ENCODE measurements around the gene DMTF1. TPM values are rescaled to one million over a fixed set of nuclear protein-coding genes. Genes with fewer than 3 reads are reported as not detected.
"Not testable (repeated sequence)": the region's sequence is repeated elsewhere in the genome, so short reads cannot be mapped to it uniquely, and the experiment has no call there.

The DMTF1 gene
- total RNA-seq, 8 experiments from 2014 or later = 45.9 to 141 (median 106) TPM

- in situ Hi-C loops (cut with MboI; ENCODE audit: low pct_unique_long_range_greater_than_20kb in 2 of 9, low sequenced_read_pairs in 9 of 9, unreplicated experiment in 9 of 9); H3K27ac ChIP-seq; H3K4me3 ChIP-seq; H3K4me1 ChIP-seq (replicated peaks in 1 of 2); ATAC-seq (replicated peaks in 6 of 8): not testable (repeated sequence)
- 83 to 100% (median 100%) methylated on average over 1 to 3 of the region's 3 CpGs for WGBS, 10 experiments
Observed at GRCh38 chr7:87205701-87206100, 53.4 kb downstream of the DMTF1 start.

- 83 to 100% (median 95%) methylated on average over 1 of the region's 1 CpG; no CpG with 5 or more reads in 6 of the 10 experiments for WGBS, 10 experiments
- in situ Hi-C loops (cut with MboI; ENCODE audit: low pct_unique_long_range_greater_than_20kb in 2 of 9, low sequenced_read_pairs in 9 of 9, unreplicated experiment in 9 of 9) = no loop called here
- no peak for ATAC-seq (replicated peaks in 6 of 8)
Observed at GRCh38 chr7:87206361-87206760, 54.1 kb downstream of the DMTF1 start.

GRCh38 chr7:87209295-87209924, 57.2 kb downstream of the DMTF1 start:
- no peak for ATAC-seq (replicated peaks in 6 of 8)
- Histone ChIP-seq H3K4me1 (replicated peaks in 1 of 2) (no peaks in the 10 kb centered on the region), H3K4me3 (no peak overlapping the region), H3K27ac (no peak overlapping the region)
- WGBS, 10 experiments = 82 to 90% (median 88%) methylated on average over 7 to 18 of the region's 18 CpGs
- in situ Hi-C loops (cut with MboI; ENCODE audit: low pct_unique_long_range_greater_than_20kb in 2 of 9, low sequenced_read_pairs in 9 of 9, unreplicated experiment in 9 of 9) = no loop called here

More at GRCh38 chr7:87206361-87206760, 54.1 kb downstream of the DMTF1 start:
- Histone ChIP-seq H3K27ac (no peak overlapping the region), H3K4me1 (replicated peaks in 1 of 2) (no peaks in the 10 kb centered on the region), H3K4me3 (no peak overlapping the region)

- H3K4me3 ChIP-seq = no peak overlapping the region
- ATAC-seq (replicated peaks in 6 of 8) = peak in 1 of 8 experiments; percentile 17
- H3K4me1 ChIP-seq (replicated peaks in 1 of 2) = no peaks in the 10 kb centered on the region
- 57 to 100% (median 86%) methylated on average over 1 to 2 of the region's 3 CpGs; no CpG with 5 or more reads in 7 of the 10 experiments for WGBS, 10 experiments
- H3K27ac ChIP-seq = no peak overlapping the region
- in situ Hi-C loops (cut with MboI; ENCODE audit: low pct_unique_long_range_greater_than_20kb in 2 of 9, low sequenced_read_pairs in 9 of 9, unreplicated experiment in 9 of 9) = no loop called here
Observed at GRCh38 chr7:87210506-87210905, 58.3 kb downstream of the DMTF1 start.

GRCh38 chr7:87212498-87212897, 60.2 kb downstream of the DMTF1 start:
- in situ Hi-C loops (cut with MboI; ENCODE audit: low pct_unique_long_range_greater_than_20kb in 2 of 9, low sequenced_read_pairs in 9 of 9, unreplicated experiment in 9 of 9) = no loop called here

GRCh38 chr7:87213252-87213651, 61.0 kb downstream of the DMTF1 start:
- H3K27ac ChIP-seq = no peak overlapping the region
- ATAC-seq (replicated peaks in 6 of 8) = no peak
- WGBS, 10 experiments = 43 to 100% (median 94%) methylated on average over 1 of the region's 1 CpG; no CpG with 5 or more reads in 2 of the 10 experiments
- H3K4me3 ChIP-seq = no peak overlapping the region
- in situ Hi-C loops (cut with MboI; ENCODE audit: low pct_unique_long_range_greater_than_20kb in 2 of 9, low sequenced_read_pairs in 9 of 9, unreplicated experiment in 9 of 9) = no loop called here
- H3K4me1 ChIP-seq (replicated peaks in 1 of 2) = no peaks in the 10 kb centered on the region

More at GRCh38 chr7:87212498-87212897, 60.2 kb downstream of the DMTF1 start:
- ATAC-seq (replicated peaks in 6 of 8) = no peak
- Histone ChIP-seq H3K27ac (no peak overlapping the region), H3K4me1 (replicated peaks in 1 of 2) (no peaks in the 10 kb centered on the region), H3K4me3 (no peak overlapping the region)
- 90 to 100% (median 100%) methylated on average over 1 of the region's 1 CpG; no CpG with 5 or more reads in 2 of the 10 experiments for WGBS, 10 experiments

- in situ Hi-C loops (cut with MboI; ENCODE audit: low pct_unique_long_range_greater_than_20kb in 2 of 9, low sequenced_read_pairs in 9 of 9, unreplicated experiment in 9 of 9) = no loop called here
- Histone ChIP-seq H3K27ac (no peak overlapping the region), H3K4me3 (no peak overlapping the region), H3K4me1 (replicated peaks in 1 of 2) (peaks cover 0 to 4% of the 10 kb centered on the region in 2 donors)
- ATAC-seq (replicated peaks in 6 of 8) = peak in 2 of 8 experiments; percentile 55 to 57
- WGBS, 10 experiments = 29 to 80% (median 57%) methylated on average over 1 to 2 of the region's 2 CpGs; no CpG with 5 or more reads in 5 of the 10 experiments
Observed at GRCh38 chr7:87213811-87214210, 61.6 kb downstream of the DMTF1 start.

- no peak overlapping the region for H3K4me3 ChIP-seq
- in situ Hi-C loops (cut with MboI; ENCODE audit: low pct_unique_long_range_greater_than_20kb in 2 of 9, low sequenced_read_pairs in 9 of 9, unreplicated experiment in 9 of 9) = no loop called here
- peaks cover 3 to 4% of the 10 kb centered on the region in 2 donors for H3K4me1 ChIP-seq (replicated peaks in 1 of 2)
- H3K27ac ChIP-seq = no peak overlapping the region
- 67 to 100% (median 100%) methylated on average over 1 to 3 of the region's 3 CpGs; no CpG with 5 or more reads in 1 of the 10 experiments for WGBS, 10 experiments
- ATAC-seq (replicated peaks in 6 of 8) = no peak
Observed at GRCh38 chr7:87215046-87215445, 62.8 kb downstream of the DMTF1 start.

GRCh38 chr7:87216701-87217508, 64.7 kb downstream of the DMTF1 start:
- in situ Hi-C loops (cut with MboI; ENCODE audit: low pct_unique_long_range_greater_than_20kb in 2 of 9, low sequenced_read_pairs in 9 of 9, unreplicated experiment in 9 of 9) = no loop called here
- Histone ChIP-seq H3K4me1 (replicated peaks in 1 of 2) (peaks cover 3 to 11% of the 10 kb centered on the region in 2 donors), H3K27ac (no peak overlapping the region), H3K4me3 (no peak overlapping the region)
- ATAC-seq (replicated peaks in 6 of 8) = peak in 1 of 8 experiments; percentile 9
- 40 to 100% (median 78%) methylated on average over 1 to 4 of the region's 5 CpGs; no CpG with 5 or more reads in 2 of the 10 experiments for WGBS, 10 experiments

GRCh38 chr7:87217983-87218653, 65.9 kb downstream of the DMTF1 start:
- ATAC-seq (replicated peaks in 6 of 8) = no peak
- H3K4me1 ChIP-seq (replicated peaks in 1 of 2) = peaks cover 3 to 11% of the 10 kb centered on the region in 2 donors
- in situ Hi-C loops (cut with MboI; ENCODE audit: low pct_unique_long_range_greater_than_20kb in 2 of 9, low sequenced_read_pairs in 9 of 9, unreplicated experiment in 9 of 9) = no loop called here
- H3K4me3 ChIP-seq = no peak overlapping the region
- 42 to 100% (median 86%) methylated on average over 1 to 8 of the region's 9 CpGs for WGBS, 10 experiments
- no peak overlapping the region for H3K27ac ChIP-seq

GRCh38 chr7:87218796-87219544, 66.7 kb downstream of the DMTF1 start:
- 0 to 40% (median 10%) methylated on average over 1 to 7 of the region's 17 CpGs; no CpG with 5 or more reads in 2 of the 10 experiments for WGBS, 10 experiments
- peak; percentile 2 to 35 (median 8) for ATAC-seq (replicated peaks in 6 of 8)
- Histone ChIP-seq H3K4me1 (replicated peaks in 1 of 2) (peaks cover 3 to 11% of the 10 kb centered on the region in 2 donors), H3K27ac (no peak overlapping the region), H3K4me3 (peak overlapping the region; percentile 64 to 91 (median 75))
- in situ Hi-C loops (cut with MboI; ENCODE audit: low pct_unique_long_range_greater_than_20kb in 2 of 9, low sequenced_read_pairs in 9 of 9, unreplicated experiment in 9 of 9) = no loop called here

- WGBS, 10 experiments = 0% methylated on average over 3 to 8 of the region's 41 CpGs; no CpG with 5 or more reads in 8 of the 10 experiments
- in situ Hi-C loops (cut with MboI; ENCODE audit: low pct_unique_long_range_greater_than_20kb in 2 of 9, low sequenced_read_pairs in 9 of 9, unreplicated experiment in 9 of 9) = no loop called here
- Histone ChIP-seq H3K27ac (no peak within 1 kb of the TSS), H3K4me3 (peak within 1 kb of the TSS; percentile 64 to 91 (median 75)), H3K4me1 (replicated peaks in 1 of 2) (peaks cover 3 to 11% of the 10 kb centered on the region in 2 donors)
- ATAC-seq (replicated peaks in 6 of 8) = peak; percentile 49 to 76 (median 66)
Observed at GRCh38 chr7:87219545-87220025, 67.3 kb downstream of the DMTF1 start, which contains the start of gene TMEM243. Gene TMEM243 (minus strand): TSS chr7:87219732. CDS start chr7:87219503, 229 bp downstream.
